Measurements from ENCODE around the gene SPATA22. TPM values are rescaled to one million over a fixed set of nuclear protein-coding genes. Genes with fewer than 3 reads are reported as not detected.

The SPATA22 gene
- total RNA-seq, 1 experiment from 2014 or later, result not detected

- Mint-ChIP-seq H3K4me1 (ENCODE audit: insufficient read depth, unreplicated experiment) (no peaks in the 10 kb centered on the region), H3K27ac (ENCODE audit: low read depth, unreplicated experiment) (no peak overlapping the region), H3K9me3 (ENCODE audit: unreplicated experiment) (no peaks in the 10 kb centered on the region), H3K36me3 (ENCODE audit: insufficient read depth, unreplicated experiment) (no peaks in the 10 kb centered on the region), H3K4me3 (ENCODE audit: unreplicated experiment) (no peak overlapping the region), H3K27me3 (ENCODE audit: insufficient read depth, unreplicated experiment) (no peaks in the 10 kb centered on the region)
- intact Hi-C loops (cut with micrococcal nuclease), result no loop called here
- BruUV-seq (replicated peaks), result no TSS peak
- POLR2A ChIA-PET, result no interaction called here
- DNase-seq (ENCODE audit: unreplicated experiment), result no peak
- no peak for TF ChIP-seq CTCF (IDR thresholded peaks at IDR 0.05; ENCODE audit: unreplicated experiment)
- CTCF ChIA-PET, result no interaction called here
Observed at GRCh38 chr17:3512505-3513171, 41.0 kb upstream of the SPATA22 start.

GRCh38 chr17:3511852-3512504 lies 40.4 kb upstream of the SPATA22 start:
- H3K4me3 Mint-ChIP-seq (ENCODE audit: unreplicated experiment), result no peak overlapping the region
- no peaks in the 10 kb centered on the region for H3K9me3 Mint-ChIP-seq (ENCODE audit: unreplicated experiment)
- no peaks in the 10 kb centered on the region for H3K27me3 Mint-ChIP-seq (ENCODE audit: insufficient read depth, unreplicated experiment)
- TF ChIP-seq CTCF (IDR thresholded peaks at IDR 0.05; ENCODE audit: unreplicated experiment), result no peak
- H3K4me1 Mint-ChIP-seq (ENCODE audit: insufficient read depth, unreplicated experiment), result no peaks in the 10 kb centered on the region
- no TSS peak for BruUV-seq (replicated peaks)
- CTCF ChIA-PET, result interaction anchor here (0.6 kb wide), 1 partner anchor 31 kb away, joined by 4 read pairs; no protein-coding TSS in a partner anchor
- POLR2A ChIA-PET, result no interaction called here
- DNase-seq (ENCODE audit: unreplicated experiment), result no peak
- intact Hi-C loops (cut with micrococcal nuclease), result no loop called here
- H3K27ac Mint-ChIP-seq (ENCODE audit: low read depth, unreplicated experiment), result no peak overlapping the region
- H3K36me3 Mint-ChIP-seq (ENCODE audit: insufficient read depth, unreplicated experiment), result no peaks in the 10 kb centered on the region

- H3K9me3 Mint-ChIP-seq (ENCODE audit: unreplicated experiment), result no peaks in the 10 kb centered on the region
- no peak overlapping the region for H3K27ac Mint-ChIP-seq (ENCODE audit: low read depth, unreplicated experiment)
- ChIA-PET CTCF (no interaction called here), POLR2A (no interaction called here)
- intact Hi-C loops (cut with micrococcal nuclease), result no loop called here
- no peak for TF ChIP-seq CTCF (IDR thresholded peaks at IDR 0.05; ENCODE audit: unreplicated experiment)
- H3K36me3 Mint-ChIP-seq (ENCODE audit: insufficient read depth, unreplicated experiment), result no peaks in the 10 kb centered on the region
- no peak overlapping the region for H3K4me3 Mint-ChIP-seq (ENCODE audit: unreplicated experiment)
- H3K27me3 Mint-ChIP-seq (ENCODE audit: insufficient read depth, unreplicated experiment), result peaks cover under 1% of the 10 kb centered on the region
- no peaks in the 10 kb centered on the region for H3K4me1 Mint-ChIP-seq (ENCODE audit: insufficient read depth, unreplicated experiment)
- no peak for DNase-seq (ENCODE audit: unreplicated experiment)
- BruUV-seq (replicated peaks), result no TSS peak
Observed at GRCh38 chr17:3510090-3510489, 38.5 kb upstream of the SPATA22 start.

- Mint-ChIP-seq H3K4me1 (ENCODE audit: insufficient read depth, unreplicated experiment) (no peaks in the 10 kb centered on the region), H3K27ac (ENCODE audit: low read depth, unreplicated experiment) (no peak overlapping the region), H3K9me3 (ENCODE audit: unreplicated experiment) (no peaks in the 10 kb centered on the region), H3K36me3 (ENCODE audit: insufficient read depth, unreplicated experiment) (no peaks in the 10 kb centered on the region), H3K27me3 (ENCODE audit: insufficient read depth, unreplicated experiment) (peaks cover 16% of the 10 kb centered on the region), H3K4me3 (ENCODE audit: unreplicated experiment) (no peak overlapping the region)
- no peak for DNase-seq (ENCODE audit: unreplicated experiment)
- ChIA-PET CTCF (no interaction called here), POLR2A (no interaction called here)
- intact Hi-C loops (cut with micrococcal nuclease), result no loop called here
- BruUV-seq (replicated peaks), result no TSS peak
- no peak for TF ChIP-seq CTCF (IDR thresholded peaks at IDR 0.05; ENCODE audit: unreplicated experiment)
Observed at GRCh38 chr17:3507869-3508268, 36.2 kb upstream of the SPATA22 start.

Data from MCF 10A (cell line).